Epithelial cell of esophagus (primary cell): Measurements from ENCODE around the gene UBN1.
"Not testable (repeated sequence)": the region's sequence is repeated elsewhere in the genome, so short reads cannot be mapped to it uniquely, and the experiment has no call there.

Experiments
- DNase-seq: peaks from one replicate; pipeline ENCODE4 v3.0.0; 2010; ENCODE audit warnings: low read depth
- H3K4me3 ChIP-seq: 2 replicates; pipeline ENCODE4 v1.5.1; 2011; ENCODE audit warnings: mild to moderate bottlenecking, low read length, control low read depth
- CTCF ChIP-seq: IDR thresholded peaks from 2 replicates; pipeline ENCODE4 v1.5.1; 2011; ENCODE audit warnings: low read depth, mild to moderate bottlenecking, low read length, control low read depth, inconsistent platforms; ENCODE audit not compliant: insufficient read depth; ENCODE audit errors: missing control alignments

The UBN1 gene

GRCh38 chr16:4895366-4895765 is 48.1 kb downstream of the UBN1 start:
- no peak overlapping the region for H3K4me3 ChIP-seq
- no peak for TF ChIP-seq CTCF
- DNase-seq, result no peak

GRCh38 chr16:4896761-4897160 is 49.5 kb downstream of the UBN1 start:
- DNase-seq, H3K4me3 ChIP-seq: not testable (repeated sequence)

DNA sequence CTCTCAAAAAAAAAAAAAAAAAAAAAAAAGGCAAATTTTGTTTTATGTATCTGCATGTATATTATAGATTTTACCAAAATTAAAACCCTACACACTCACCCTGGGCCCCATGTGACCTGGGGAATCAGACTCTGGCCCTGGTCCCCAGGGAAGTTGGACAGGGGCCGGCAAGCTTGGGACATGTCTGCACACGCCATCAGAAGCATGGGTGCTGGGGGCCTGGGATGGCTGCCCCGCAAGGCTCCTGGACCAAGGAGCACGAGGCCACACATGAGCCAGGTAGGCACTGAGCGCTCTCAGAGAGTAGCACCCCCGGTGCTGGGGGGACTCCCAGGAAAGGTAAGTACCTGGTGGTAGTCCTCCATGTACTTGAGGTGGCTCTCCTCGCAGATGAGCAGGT is 50.0 kb downstream of the UBN1 start:
- no peak overlapping the region for H3K4me3 ChIP-seq
- DNase-seq, result no peak
- TF ChIP-seq CTCF, result no peak

GRCh38 chr16:4898811-4899473 is 51.7 kb downstream of the UBN1 start:
- no peak overlapping the region for H3K4me3 ChIP-seq
- TF ChIP-seq CTCF, result no peak
- no peak for DNase-seq

GRCh38 chr16:4899474-4899846 is 52.2 kb downstream of the UBN1 start:
- DNase-seq, result no peak
- H3K4me3 ChIP-seq, result no peak overlapping the region
- no peak for TF ChIP-seq CTCF

DNA sequence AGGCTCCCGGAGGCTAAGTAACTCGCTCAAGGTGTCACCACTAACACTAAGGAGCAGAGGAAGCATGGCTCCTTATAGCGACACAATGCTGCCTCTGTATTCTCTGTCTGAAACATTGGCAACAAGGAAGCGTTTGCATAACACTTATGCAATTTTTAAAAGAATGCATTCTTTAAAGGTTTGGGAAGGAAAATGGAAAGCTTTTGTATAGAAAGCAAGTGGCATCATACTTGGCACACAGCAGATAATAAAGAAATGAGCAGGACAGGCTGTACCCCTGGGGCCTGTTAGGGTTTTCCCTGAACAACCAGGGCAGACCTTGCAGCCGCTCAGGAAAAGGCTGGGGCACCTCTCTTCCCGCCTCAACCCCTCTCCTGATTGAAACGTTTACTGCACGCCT is 52.8 kb downstream of the UBN1 start:
- no peak for DNase-seq
- no peak overlapping the region for H3K4me3 ChIP-seq
- TF ChIP-seq CTCF, result no peak

- H3K4me3 ChIP-seq, result no peak overlapping the region
- no peak for TF ChIP-seq CTCF
- DNase-seq, result no peak
Measured at GRCh38 chr16:4900750-4901149, 53.5 kb downstream of the UBN1 start.
